Hematopoietic multipotent progenitor cell (in vitro differentiated cells): Measurements from ENCODE around the gene SHLD3. TPM values are rescaled to one million over a fixed set of nuclear protein-coding genes. Genes with fewer than 3 reads are reported as not detected.
"Not testable (repeated sequence)": the region's sequence is repeated elsewhere in the genome, so short reads cannot be mapped to it uniquely, and the experiment has no call there.

Source experiments
- DNase-seq, 3 donors: peaks; one replicate each; pipeline ENCODE4 v3.0.0-alpha.2; 2011 to 2015; ENCODE audit warnings: low read depth in 2 of 3, low spot score in 2 of 3
- small RNA-seq: library from RNA; depleted of rRNA; stranded (forward); fragments of <200 nt; gene quantifications from one replicate; pipeline ENCODE3, GENCODE V24; 2012
- total RNA-seq: library from RNA; depleted of rRNA; stranded (reverse); fragments of >200 nt; gene quantifications from one replicate; pipeline ENCODE4 v1.2.3, GENCODE V29; 2012

SHLD3 gene
- total RNA-seq, 1 donor = 2.2 TPM

DNA sequence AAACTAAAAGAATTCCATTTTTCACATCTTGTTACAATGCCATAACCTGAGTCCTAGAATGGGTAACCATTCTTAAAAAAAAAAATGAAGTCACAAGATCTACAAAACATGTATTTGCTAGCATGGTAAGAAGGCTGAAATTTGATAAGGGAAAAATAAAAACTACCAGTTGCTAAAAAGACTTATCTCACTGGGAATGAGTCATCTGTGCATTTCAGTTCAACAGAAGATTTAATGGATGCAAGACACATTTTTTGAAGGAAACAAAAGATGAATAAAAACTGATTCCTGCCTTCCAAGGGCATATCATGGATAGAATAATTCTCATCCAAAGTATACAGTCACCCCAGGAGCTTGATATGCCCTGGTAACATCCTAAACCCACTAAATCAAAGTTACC lies 49.9 kb downstream of the SHLD3 start:
- DNase-seq = no peak

DNA sequence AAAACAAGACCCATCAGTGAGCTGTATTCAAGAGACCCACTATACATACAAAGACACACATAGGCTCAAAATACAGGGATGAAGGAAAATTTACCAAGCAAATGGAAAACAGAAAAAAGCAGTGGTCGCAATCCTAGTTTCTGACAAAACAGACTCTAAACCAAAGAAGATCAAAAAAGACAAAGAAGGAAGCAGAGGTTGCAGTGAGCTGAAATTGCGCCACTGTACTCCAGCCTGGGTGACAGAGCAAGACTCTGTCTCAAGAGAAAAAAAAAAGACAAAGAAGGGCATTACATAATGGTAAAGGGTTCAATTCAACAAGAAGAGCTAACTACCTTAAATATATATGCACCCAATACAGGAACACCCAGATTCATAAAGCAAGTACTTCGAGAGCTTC lies 51.2 kb downstream of the SHLD3 start:
- DNase-seq = not testable (repeated sequence)

Small RNA genes lying within 50 kb of the gene (small RNA-seq; reads per million reads assigned to genes)
- not detected for gene RNU6-540P

Other genes starting within 250 kb of the SHLD3 start
- gene ADAMTS6, start 143.1 kb upstream of the SHLD3 start, total RNA-seq = 1.9 TPM
- 3.5 TPM for gene CENPK, start 61.9 kb upstream of the SHLD3 start, total RNA-seq
- 14.8 TPM for gene PPWD1, start 61.7 kb upstream of the SHLD3 start, total RNA-seq
- gene TRIM23, start 694 bp upstream of the SHLD3 start, total RNA-seq = 10.2 TPM
- 5.1 TPM for gene TRAPPC13, start within 50 bp of the SHLD3 start, total RNA-seq
- gene SGTB, start 97.1 kb downstream of the SHLD3 start, total RNA-seq = 2.7 TPM
- 11.6 TPM for gene NLN, start 97.2 kb downstream of the SHLD3 start, total RNA-seq